NCI-H128 (cell line): ENCODE measurements around the gene RPLP2.

Experiments used
- DNase-seq: peaks from one replicate; lab custom pipeline; 2025; ENCODE audit not compliant: unreplicated experiment; lab: John Stamatoyannopoulos, UW

RPLP2 gene

DNA sequence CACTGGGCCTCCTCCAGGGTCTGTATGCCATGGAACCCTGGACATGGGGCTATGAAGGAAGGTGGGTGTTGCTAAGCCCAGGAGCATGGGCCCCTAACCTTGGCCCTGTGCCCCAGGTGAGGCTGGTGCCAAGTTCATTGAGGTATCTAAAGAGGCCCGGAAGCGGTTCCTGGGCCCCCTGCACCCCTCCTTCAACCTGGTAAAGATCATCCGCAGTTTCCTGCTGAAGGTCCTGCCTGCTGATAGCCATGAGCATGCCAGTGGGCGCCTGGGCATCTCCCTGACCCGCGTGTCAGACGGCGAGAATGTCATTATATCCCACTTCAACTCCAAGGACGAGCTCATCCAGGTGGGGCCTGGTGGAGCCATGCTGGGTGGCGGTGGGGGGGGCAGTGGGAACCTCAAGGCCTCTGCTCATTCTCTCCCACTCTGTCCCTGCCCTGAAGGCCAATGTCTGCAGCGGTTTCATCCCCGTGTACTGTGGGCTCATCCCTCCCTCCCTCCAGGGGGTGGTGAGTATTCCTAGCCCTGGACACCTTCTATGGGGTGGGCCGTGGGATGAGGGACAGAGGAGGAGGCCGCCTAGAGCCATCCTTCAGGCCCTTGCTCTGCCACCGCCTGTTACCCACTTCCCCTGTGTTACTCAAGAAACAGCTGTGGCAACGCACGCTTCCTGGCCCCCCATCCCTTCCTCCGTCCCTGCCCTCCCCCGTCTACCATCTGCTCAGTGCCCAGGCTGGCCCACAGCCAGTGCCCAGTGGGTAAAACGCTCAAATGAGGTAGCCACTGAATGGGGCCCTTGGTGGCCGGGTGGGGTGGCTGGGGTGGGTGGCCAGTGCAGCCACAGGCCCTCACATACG lies 12.0 kb downstream of the RPLP2 start:
- no peak for DNase-seq

DNA sequence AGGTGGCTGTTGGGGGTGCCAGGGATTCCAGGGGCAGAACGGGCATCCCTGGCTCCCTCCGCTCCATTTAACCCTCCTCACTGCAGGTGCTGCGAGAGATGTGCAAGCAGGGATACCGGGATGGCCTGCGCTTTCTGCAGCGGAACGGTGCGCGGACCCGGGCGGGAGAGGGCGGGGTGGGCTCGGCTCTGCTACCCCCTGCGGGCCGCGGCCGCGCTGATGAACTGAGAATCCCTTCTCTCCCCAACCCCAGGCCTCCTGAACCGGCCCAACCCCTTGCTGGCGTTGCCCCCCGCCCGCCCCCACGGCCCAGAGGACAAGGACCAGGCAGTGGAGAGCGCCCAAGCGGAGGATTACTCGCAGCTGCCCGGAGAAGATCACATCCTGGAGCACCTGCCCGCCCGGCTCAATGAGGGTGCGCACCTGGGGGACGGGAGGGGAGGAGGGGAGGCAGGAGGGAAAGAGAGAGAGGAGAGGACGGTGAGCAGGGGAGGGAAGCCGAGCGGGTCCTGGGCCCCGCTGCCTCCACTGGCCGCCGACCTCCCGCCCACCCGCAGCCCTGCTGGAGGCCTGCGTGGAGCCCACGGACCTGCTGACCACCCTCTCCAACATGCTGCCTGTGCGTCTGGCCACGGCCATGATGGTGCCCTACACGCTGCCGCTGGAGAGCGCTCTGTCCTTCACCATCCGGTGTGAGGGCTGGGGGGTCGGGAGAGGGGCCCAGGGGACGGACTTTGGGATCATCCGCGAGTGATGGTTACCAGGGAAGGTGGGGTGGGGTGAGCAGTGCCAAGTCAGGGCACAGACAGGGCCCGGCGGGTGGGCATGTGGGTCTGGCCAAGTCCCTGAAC lies 13.9 kb downstream of the RPLP2 start:
- DNase-seq: no peak

DNA sequence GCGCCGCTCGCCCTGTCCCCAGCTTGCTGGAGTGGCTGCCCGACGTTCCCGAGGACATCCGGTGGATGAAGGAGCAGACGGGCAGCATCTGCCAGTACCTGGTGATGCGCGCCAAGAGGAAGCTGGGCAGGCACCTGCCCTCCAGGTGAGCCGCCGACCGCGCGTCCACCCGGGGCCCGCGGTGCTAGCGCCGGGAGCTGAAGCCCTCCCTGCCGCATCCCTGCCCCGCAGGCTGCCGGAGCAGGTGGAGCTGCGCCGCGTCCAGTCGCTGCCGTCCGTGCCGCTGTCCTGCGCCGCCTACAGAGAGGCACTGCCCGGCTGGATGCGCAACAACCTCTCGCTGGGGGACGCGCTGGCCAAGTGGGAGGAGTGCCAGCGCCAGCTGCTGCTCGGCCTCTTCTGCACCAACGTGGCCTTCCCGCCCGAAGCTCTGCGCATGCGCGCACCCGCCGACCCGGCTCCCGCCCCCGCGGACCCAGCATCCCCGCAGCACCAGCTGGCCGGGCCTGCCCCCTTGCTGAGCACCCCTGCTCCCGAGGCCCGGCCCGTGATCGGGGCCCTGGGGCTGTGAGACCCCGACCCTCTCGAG lies 14.6 kb downstream of the RPLP2 start:
- DNase-seq: no peak

DNA sequence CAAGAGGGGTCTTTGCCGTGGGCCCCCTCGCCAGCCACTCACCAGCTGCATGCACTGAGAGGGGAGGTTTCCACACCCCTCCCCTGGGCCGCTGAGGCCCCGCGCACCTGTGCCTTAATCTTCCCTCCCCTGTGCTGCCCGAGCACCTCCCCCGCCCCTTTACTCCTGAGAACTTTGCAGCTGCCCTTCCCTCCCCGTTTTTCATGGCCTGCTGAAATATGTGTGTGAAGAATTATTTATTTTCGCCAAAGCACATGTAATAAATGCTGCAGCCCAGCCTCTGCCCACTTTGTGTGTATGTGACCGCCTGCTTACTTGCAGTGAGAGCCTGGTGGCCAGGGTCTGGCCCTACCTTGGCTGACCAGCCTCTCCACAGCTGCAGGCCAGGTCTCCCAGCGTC lies 15.2 kb downstream of the RPLP2 start:
- no peak for DNase-seq

DNA sequence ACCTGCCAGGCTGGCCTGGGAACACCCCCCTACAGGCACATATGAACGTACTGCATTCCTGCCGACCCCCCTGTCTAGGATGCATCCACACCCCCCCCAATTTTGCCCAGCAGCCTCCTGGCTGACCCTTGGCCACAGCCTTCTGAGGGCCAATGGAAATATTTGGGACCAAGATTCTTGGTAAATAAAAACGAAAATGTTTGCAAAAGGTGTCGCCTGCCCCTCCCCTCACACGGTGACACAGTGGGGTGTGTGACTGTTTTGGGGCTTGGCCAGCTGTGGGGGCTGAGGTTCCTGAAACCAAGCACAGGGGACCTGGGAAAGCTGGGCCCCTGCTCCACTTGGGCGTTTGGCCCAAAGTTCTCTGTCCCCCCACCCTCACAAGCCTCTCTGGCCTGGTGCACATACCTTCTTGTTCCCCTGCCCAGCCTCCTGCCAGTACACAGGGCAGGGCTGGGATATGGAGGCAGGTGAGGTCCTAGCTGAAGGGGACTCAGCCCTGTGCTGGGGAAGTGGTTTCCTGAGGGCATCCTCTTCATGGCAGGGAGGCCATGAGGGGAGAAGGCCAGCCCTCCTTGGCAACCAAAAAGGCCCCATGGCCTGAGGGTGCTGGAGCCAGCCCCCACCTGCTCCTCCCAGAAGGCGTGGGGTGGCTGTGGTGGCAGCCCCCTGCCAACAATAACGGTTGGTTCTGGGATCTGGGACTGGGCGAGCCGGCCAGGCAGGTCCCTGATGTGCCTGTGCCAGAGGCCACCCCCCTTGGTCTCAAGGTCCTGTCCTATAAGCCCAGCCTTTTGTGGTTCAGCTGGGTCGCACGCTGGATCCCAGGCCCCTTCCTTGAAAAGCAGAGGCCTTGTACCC lies 15.8 kb downstream of the RPLP2 start:
- DNase-seq: no peak

DNA sequence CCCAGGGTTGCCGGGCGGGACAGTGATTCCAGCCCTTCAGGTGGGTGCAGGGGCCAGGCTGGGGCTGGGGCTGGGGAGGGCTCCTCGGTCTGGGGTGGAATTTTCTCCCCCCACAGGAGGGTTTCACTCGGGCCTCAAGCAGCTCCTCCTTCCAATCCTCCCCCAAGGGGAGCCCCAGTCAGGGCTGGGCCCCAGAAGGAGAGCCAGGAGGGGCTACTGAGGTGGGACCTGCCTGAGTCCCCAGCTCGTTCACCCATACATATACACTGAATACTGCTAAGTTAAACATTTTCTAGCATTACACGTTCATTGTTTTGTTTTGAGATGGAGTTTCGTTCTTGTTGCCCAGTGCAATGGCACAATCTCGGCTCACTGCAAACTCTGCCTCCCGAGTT lies 16.5 kb downstream of the RPLP2 start:
- DNase-seq: no peak

DNA sequence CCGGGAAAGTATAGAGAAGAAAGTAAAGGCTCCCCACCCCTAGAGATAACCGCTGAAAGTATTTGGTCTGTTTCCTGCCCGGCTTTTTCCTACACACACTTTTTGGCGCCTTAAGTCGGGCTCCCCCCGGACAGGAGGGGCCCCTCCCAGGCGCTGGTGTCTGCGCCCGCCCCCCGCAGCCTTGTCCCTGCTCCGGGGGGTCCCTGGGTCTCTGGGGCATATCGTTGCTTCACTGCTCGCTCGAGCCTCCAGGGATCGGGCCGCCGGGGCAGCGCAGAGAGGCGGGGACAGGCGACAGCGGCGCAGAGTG lies 17.0 kb downstream of the RPLP2 start:
- no peak for DNase-seq

DNA sequence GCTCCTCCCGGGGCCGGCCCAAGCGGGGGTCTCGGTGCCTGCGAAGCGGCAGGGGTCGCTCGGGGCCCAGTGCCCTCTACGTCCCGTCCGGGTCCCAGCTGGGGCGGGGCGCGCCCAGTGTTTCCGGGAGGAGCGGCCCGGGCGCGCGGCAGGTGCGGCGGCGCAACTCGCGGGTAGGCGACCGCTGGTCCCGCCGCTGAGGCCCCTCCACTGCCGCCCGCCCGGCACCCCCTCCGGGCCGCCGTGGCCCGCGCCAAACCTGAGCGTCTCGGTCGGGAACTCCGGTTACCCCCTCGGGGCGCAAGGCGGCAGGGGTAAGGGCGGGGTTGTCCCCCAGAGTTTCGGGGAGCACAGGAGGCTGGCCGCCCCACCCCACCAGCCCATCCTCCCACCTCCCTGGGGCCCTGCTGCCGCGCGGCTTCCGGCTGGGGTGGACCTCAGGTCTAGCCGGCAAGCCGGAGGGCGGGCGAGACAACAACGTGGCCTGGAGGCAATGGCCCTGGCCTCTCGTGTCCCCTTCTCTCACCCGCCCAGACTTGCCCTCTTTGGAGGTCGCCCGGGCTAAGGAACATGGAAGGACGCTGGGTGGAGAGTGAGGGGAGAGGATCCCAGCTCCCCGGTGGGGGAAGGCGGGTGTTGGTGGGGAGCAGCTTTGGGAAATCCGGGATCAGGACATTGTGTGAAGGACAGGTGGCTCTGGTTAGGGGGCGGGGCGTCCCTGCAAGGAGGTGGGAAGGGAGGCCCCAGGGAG lies 17.6 kb downstream of the RPLP2 start:
- DNase-seq: no peak

DNA sequence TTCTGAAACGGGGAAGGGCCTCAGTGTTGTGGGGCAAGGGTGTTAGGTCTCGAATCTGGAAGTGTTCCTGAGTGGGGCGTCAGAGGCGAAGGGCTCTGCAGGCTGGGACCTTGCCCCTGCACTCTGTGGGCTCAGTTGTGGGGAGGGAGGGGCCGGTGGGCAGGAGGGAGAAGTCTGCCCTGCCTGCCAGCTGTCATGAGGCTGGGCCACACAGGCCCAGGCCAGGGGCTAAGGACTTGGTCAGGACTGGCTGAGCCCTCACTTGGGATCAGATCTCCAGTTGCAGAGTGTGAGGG lies 18.1 kb downstream of the RPLP2 start, which contains the start of gene CRACR2B:
Gene CRACR2B, plus strand, starts transcription at position 23 of the 296 bp plus-strand sequence. CDS start 689 bp downstream, outside the sequence.
- no peak for DNase-seq

DNA sequence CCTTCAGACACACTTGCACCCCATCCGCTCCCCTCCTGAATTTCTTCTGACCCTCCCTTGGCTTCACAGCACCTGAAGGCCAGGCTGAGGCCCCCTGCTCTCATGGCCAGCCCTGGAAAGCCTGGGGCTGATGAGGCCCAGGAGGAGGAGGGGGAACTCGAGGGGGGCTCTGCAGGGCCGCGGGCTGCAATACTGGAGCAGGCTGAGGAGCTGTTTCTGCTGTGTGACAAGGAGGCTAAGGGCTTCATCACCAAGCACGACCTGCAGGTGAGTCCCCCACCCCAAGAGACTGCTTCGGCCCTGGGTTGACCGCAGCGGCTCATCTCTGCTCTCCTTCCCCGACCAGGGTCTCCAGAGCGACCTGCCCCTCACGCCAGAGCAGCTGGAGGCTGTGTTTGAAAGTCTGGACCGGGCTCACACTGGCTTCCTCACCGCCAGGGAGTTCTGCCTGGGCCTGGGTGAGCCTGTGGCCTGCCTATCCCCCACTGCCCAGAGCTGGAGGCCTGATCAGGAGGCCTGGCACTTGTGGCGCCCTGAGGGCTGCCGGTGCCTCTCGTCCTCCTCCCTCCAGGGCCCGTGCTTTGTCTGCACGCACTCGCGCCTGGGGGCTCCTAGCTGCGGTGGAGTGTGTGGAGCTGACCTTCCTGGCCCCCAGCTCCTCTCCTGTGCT lies 18.9 kb downstream of the RPLP2 start:
- no peak for DNase-seq

DNA sequence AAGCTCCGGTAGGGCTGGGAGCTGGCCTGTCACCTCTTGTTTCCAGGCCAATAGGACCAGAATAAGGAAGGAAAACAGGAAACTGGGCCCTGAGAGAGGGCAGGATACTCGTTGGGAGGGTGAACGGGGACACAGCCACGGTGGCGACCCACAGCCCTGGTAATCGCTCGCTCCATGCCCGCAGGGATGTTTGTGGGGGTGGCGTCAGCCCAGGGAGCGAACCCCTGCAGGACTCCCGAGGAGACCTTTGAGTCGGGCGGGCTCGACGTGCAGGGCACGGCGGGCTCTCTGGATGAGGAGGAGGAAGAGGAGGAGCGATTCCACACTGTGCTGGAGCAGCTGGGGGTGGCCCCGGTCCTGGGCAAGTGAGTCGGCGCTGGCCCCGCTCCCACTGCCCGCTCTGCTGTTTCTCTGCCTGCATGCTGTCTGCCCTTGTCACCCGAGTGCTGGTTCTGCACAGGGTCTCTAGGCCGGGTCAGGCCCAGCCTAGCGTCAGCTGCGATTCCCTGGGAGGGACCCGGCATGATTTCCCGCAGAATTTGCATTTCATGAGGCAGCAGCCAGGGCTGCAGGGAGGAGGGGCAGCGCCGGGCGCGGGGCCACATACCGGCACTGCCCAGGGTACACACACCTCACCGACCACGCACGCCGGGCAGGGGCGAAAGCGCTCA lies 19.5 kb downstream of the RPLP2 start:
- DNase-seq: no peak

DNA sequence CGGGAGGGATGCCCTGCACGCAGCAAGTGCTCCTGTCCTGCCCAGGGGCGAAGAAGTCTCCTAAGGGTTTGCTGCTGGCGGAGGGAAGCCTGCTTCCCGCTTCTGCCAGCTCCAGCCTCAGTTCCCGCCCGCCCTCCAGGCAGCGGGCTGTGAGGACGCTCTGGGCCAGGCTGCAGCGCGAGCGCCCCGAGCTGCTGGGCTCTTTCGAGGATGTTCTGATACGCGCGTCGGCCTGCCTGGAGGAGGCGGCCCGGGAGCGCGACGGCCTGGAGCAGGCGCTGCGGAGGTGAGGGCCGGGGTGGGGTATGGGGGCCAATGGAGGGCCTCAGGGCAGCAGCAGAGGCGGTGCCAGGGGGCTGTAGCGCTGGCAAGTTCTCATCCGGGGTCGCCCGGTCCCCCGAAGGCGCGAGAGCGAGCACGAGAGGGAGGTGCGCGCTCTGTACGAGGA lies 20.1 kb downstream of the RPLP2 start:
- no peak for DNase-seq

DNA sequence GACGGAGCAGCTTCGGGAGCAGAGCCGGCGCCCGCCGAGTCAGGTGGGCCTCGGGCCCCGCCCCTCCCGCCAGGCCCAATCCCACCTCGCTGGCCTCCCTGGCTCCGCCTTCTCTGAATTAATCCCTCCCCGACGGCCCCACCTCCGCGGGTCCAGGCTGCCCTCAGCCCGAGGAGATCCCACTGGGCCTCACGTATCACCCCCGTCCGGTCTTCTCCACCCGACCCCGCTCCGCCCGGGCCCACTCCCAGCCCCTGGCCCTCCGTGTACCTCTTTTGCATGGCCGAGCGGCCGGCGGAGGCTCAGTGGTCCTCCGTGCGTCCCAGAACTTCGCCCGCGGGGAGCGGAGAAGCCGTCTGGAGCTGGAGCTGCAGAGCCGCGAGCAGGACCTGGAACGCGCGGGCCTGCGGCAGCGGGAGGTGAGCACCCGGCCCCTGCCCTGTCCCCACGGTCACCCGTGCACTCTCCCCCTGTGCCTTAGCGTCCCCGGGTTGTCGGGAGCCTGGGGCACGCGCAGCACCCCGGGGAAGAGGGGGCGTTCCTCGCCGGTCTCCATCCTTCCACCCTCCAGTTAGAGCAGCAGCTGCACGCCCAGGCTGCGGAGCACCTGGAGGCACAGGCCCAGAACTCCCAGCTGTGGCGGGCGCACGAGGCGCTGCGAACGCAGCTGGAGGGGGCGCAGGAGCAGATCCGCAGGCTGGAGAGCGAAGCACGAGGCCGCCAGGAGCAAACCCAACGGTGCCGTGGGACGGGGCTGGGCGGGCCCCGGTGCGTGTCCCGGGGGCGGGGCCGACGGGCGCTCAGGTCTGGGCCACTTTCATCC lies 20.7 kb downstream of the RPLP2 start:
- peak; percentile 27 for DNase-seq

DNA sequence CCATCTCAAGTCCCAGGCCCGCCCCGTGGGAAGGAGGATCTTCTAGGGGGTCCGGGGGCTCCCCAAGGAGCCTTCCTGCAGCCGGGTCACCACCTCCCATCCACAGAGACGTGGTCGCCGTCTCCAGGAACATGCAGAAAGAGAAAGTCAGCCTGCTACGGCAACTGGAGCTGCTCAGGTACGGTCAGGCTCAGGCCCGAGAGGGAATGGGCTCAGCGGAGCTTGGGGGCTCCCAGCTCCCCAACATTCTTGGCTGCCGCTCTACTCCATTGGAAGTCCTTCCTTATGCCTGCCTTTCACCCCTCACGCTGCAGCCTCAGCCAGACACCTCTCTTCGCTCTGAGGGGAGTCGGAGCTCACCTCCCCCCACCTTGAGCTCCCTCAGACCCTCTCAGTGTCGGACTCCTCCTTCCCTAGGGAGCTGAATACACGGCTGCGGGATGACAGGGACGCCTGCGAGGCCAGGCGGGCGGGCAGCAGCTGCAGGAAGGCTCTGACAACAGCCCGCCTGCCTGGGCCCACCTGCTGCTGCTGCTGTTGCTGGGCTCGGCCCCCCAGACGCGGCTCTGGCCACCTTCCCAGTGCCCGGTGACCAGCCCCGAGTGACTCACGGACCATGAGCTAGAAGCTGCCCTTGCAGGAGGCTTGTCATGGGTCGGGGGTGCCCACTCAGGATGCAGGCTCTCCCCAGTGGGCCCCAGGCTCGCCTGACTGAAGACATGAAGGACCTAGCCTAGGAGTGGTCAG lies 21.5 kb downstream of the RPLP2 start:
- DNase-seq: no peak

DNA sequence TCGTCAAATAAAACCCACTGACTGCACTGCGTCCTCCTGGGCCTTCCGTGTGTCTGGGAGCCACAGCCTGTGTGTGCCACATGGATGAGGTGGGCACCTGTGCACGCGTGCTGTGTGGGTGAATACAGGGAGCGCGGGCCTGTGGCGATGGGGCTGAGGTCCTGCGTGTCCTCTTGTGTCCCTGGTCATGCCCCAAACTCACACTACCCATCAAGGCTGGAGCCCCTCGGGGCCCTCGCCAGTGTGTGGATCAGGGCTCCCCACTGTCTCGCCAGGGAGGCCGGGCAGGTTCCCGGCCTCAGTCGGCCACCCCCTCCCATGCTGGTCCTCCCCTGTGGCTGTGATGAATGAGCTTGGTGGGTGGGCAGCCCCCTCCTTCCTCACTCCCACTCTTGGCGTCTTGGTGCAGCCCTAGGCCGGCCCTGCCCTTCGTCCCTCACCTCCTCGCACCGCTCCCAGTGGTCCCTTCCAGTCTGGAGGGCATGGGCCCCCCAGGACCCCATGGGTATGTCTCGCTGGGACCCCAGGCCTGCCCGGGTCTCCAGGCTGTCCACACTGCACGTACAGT lies 22.3 kb downstream of the RPLP2 start:
- no peak for DNase-seq

DNA sequence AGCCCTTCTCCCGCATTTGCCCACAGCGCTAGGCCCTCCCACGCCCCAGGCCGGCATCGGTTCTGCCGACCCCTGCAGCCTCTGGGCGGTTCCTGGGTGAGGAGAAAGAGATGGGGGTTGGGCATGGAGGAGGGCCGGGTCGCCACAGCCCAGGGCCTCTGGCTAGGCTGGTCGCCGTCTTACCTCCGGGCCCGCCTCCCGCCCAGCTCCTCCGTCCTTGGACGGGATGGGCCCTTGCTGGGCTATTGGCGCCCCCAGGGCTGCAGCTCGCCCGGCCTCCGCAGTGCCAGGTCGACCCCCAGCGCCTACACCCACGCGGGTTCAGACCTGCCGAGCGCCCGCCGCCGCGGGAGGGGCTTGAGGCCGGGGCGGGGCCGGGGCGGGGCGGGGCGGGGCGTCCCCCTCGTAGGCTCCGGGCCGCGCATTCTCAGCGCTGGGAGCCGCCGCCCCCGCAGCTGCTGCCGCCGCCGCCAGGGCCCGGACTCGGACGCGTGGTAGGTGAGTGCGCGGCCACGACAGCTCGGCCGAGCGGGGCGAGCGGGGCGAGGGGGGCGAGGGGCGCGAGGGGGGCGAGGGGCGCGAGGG lies 22.9 kb downstream of the RPLP2 start, which contains the start of gene CD151:
Gene CD151, plus strand, starts transcription at position 424 of the 585 bp plus-strand sequence. CDS start 3,118 bp downstream, outside the sequence.
- DNase-seq: no peak
